AG04450 (cell line): ENCODE measurements around the gene ZCCHC2. TPM values are rescaled to one million over a fixed set of nuclear protein-coding genes. Genes with fewer than 3 reads are reported as not detected.
A peak's percentile ranks its signal among the peaks of the same experiment; 100 is the strongest.

Experiments used
- CTCF ChIA-PET: fragments of 300-600, 350-600 bp; formaldehyde crosslinking; extraction: SDS; loops from one replicate; lab custom pipeline; 2022; ENCODE audit warnings: antibody characterized with exemption, inconsistent platforms; lab: Charles Lee
- POLR2A ChIA-PET: fragments of 350-600 bp; formaldehyde crosslinking; extraction: SDS; loops from one replicate; lab custom pipeline; 2021; ENCODE audit warnings: antibody characterized with exemption, inconsistent platforms; lab: Yijun Ruan, JAX
- DNase-seq: peaks from one replicate; pipeline ENCODE4 v3.0.0-alpha.2; 2011; ENCODE audit warnings: low read depth, low spot score
- H3K27ac ChIP-seq: one replicate; pipeline ENCODE4 v1.5.1; 2012; ENCODE audit warnings: low read depth, low read length, control low read depth
- H3K27me3 ChIP-seq: one replicate; pipeline ENCODE4 v1.6.0; 2012; ENCODE audit warnings: low read length; ENCODE audit not compliant: control insufficient read depth, insufficient read depth
- H3K4me3 ChIP-seq: 2 replicates; pipeline ENCODE4 v1.5.1; 2011; ENCODE audit warnings: mild to moderate bottlenecking, low read depth, low read length, control low read depth
- H3K9me3 ChIP-seq: 2 replicates; pipeline ENCODE4 v1.5.1; 2012; ENCODE audit warnings: low read length; ENCODE audit not compliant: control insufficient read depth, insufficient read depth
- polyA plus RNA-seq: library from polyadenylated mRNA; depleted of rRNA; stranded (reverse); fragments of >200 nt; gene quantifications from 2 replicates; pipeline ENCODE4 v1.2.3, GENCODE V29; 2011
- TF ChIP-seq, protein P1 (sequence below): IDR thresholded peaks from 2 replicates; pipeline ENCODE4 v1.5.1; 2011; ENCODE audit warnings: low read depth, low read length, control low read depth, inconsistent platforms

The ZCCHC2 gene
- polyA plus RNA-seq, 1 experiment = 5.8 TPM

DNA sequence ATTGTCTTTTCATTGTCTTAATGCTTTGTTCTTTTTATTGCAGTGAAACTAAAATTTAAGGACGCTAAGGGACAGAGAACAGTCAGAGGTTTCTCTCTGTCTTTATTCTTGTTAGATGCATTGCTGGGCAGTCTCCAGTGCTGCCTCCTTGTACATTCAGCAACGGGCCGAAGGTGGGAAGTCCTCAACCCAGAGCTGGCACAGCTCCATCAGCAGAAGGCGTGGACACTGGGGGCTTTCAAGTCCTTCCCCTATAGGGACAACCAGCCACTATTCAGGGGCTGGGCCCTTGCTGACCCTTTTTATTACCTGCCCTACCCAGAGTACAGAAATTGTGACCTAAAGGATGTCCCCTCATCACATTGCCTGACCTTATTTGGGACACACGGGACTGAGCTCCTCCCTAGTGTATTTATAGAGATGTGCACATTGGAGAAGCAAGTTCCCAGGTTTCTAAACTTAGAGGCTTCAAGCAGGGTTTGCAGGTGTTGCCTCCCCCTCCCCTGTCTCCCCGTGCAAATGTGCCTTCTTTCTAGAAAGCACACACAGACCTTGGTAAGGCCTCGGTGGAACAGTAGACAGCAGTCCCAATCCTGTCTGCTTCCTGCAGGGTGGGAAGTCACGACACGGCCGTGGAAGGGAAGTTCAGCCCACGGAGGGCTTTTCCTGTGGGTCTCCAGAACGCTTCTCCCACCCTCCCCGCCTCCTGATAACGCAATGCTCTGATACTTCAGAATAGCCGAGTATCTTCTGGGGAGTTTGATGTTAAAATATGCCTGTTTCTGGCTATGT lies 68.2 kb downstream of the ZCCHC2 start:
- H3K9me3 ChIP-seq = no peaks in the 10 kb centered on the region
- peaks cover 19% of the 10 kb centered on the region for H3K27me3 ChIP-seq
- no peak for DNase-seq
- no peak overlapping the region for H3K4me3 ChIP-seq
- POLR2A ChIA-PET = no interaction called here
- TF ChIP-seq, protein P1, sequence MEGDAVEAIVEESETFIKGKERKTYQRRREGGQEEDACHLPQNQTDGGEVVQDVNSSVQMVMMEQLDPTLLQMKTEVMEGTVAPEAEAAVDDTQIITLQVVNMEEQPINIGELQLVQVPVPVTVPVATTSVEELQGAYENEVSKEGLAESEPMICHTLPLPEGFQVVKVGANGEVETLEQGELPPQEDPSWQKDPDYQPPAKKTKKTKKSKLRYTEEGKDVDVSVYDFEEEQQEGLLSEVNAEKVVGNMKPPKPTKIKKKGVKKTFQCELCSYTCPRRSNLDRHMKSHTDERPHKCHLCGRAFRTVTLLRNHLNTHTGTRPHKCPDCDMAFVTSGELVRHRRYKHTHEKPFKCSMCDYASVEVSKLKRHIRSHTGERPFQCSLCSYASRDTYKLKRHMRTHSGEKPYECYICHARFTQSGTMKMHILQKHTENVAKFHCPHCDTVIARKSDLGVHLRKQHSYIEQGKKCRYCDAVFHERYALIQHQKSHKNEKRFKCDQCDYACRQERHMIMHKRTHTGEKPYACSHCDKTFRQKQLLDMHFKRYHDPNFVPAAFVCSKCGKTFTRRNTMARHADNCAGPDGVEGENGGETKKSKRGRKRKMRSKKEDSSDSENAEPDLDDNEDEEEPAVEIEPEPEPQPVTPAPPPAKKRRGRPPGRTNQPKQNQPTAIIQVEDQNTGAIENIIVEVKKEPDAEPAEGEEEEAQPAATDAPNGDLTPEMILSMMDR = no peak
- CTCF ChIA-PET = interaction anchor here (0.6 to 1.2 kb wide), 2 partner anchors 392 to 425 kb away, joined by 3 to 6 read pairs; no protein-coding TSS in a partner anchor
- no peak overlapping the region for H3K27ac ChIP-seq

DNA sequence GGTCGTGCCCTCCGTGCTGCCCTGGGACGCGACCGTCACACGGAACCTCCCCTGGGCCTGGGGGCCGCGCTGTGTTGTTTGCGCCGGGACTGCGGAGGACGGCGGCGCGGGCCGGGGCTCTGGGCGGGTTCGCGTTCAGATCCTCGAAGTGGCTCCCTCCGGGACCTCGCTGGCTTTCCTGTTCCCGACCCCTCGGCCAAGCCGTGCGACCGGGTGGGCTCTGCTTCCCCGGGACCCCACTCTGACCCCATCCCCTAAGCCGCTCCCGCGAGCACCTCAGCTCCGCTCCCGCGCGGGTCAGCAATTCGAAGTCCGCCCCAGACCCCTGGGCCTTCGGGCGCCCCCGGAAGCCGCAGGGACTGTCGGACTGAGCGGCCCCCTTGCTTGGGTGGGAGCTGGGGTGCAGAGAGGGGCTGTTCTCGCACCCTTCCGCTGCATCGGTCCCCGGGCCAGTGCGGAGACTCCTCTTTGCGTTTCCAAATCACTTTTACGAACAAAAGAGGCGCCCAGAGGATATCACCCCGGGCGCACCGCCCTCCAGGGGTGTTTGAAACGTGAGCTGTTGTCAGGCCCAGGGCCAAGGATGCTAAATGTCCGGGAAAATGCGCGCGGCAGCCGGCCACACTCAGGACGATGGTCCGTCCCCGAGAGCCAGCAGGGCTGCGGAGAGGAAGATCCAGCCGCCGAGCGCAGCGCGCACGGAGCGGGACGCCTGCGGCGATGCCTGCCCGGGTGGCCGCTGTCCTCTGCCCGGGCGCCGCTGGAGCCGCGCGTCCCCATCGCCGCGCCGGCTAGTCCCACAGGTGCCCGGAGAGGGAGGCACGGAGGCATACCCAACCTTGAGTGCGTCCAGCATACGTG lies 73.5 kb downstream of the ZCCHC2 start:
- Histone ChIP-seq H3K4me3 (peak overlapping the region; percentile 32; the same call in 1 of the 2 replicates), H3K27ac (no peak overlapping the region), H3K9me3 (no peaks in the 10 kb centered on the region; the same call in 1 of the 2 replicates), H3K27me3 (peaks cover 39% of the 10 kb centered on the region)
- TF ChIP-seq, protein P1 = no peak
- DNase-seq = no peak
- ChIA-PET POLR2A (no interaction called here), CTCF (interaction anchor here (1.2 to 1.3 kb wide), 2 partner anchors 10 to 386 kb away, joined by 4 to 6 read pairs; no protein-coding TSS in a partner anchor)

DNA sequence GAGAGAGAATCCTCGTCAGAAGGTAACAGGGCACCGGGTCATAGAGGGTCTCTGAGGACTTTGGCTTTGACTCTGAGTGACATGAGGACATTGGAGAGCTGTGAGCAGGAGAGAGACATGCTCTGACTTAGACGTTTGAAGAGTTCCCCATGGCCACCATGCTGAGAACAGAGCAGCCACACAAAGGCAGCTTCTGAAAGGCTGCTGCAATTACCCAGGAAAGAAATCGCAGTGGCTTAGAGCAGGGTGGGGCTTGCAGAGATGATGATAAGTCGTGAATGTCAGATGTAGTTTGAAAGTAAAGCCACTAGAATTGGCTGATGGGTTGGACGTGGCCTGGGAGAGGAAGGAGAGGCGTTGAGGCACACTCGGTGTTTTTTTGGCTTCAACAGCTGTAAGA lies 79.0 kb downstream of the ZCCHC2 start:
- POLR2A ChIA-PET = no interaction called here
- DNase-seq = no peak
- CTCF ChIA-PET = no interaction called here
- peaks cover 32% of the 10 kb centered on the region for H3K27me3 ChIP-seq
- H3K27ac ChIP-seq = no peak overlapping the region
- TF ChIP-seq, protein P1 = no peak
- H3K4me3 ChIP-seq = no peak overlapping the region
- no peaks in the 10 kb centered on the region for H3K9me3 ChIP-seq

DNA sequence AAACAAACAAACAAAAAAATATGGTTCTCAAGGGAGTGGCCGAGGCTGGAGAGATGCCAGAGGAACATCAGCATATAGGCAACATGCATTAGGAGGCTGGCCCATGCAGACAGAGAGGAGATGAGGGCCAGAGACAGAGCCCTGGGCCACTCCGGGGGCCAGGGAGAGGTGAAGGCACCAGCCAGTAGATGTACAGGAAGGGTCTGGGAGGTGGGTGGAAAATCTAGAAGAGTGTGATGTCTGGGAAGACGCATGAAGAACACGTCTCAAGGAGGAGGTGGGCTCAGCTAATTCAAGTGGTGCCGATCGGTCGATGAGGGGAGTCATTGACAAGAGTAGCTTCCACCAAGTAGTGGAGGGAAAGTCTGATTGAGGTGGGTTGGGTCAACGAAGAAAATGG lies 79.9 kb downstream of the ZCCHC2 start:
- DNase-seq = no peak
- TF ChIP-seq, protein P1 = no peak
- peaks cover 3% of the 10 kb centered on the region; the same call in 1 of the 2 replicates for H3K9me3 ChIP-seq
- ChIA-PET CTCF (no interaction called here), POLR2A (no interaction called here)
- H3K27ac ChIP-seq = no peak overlapping the region
- H3K4me3 ChIP-seq = no peak overlapping the region
- H3K27me3 ChIP-seq = peaks cover 26% of the 10 kb centered on the region
